Stimulated activated memory B cell treated with anti-CD40 and anti-IgM and Interleukin-4, amounts not matched to agents 10 μg/mL and 1 μg/mL and 100 μg/mL, for 72 hours (primary cell): ENCODE measurements around the gene OR5H15.
"Not testable (repeated sequence)": the region's sequence is repeated elsewhere in the genome, so short reads cannot be mapped to it uniquely, and the experiment has no call there.

ENCODE experiments used
- ATAC-seq: fragments of 150-1000 bp; cut with Tn5 transposase; 2 replicates; pipeline ENCODE4 v1.10.0; 2021
- H3K27ac Mint-ChIP-seq: one replicate; pipeline ENCODE4 v1.8.0; 2022; ENCODE audit warnings: mild to moderate bottlenecking, mixed read lengths
- H3K27me3 Mint-ChIP-seq: one replicate; pipeline ENCODE4 v1.8.0; 2022; ENCODE audit warnings: mixed read lengths
- H3K36me3 Mint-ChIP-seq: one replicate; pipeline ENCODE4 v1.8.0; 2022; ENCODE audit warnings: mixed read lengths
- H3K4me1 Mint-ChIP-seq: one replicate; pipeline ENCODE4 v1.8.0; 2022; ENCODE audit warnings: mixed read lengths
- H3K4me3 Mint-ChIP-seq: one replicate; pipeline ENCODE4 v1.8.0; 2022; ENCODE audit warnings: mild to moderate bottlenecking, moderate library complexity, mixed read lengths
- H3K9me3 Mint-ChIP-seq: one replicate; pipeline ENCODE4 v1.8.0; 2022; ENCODE audit warnings: mixed read lengths

OR5H15 gene

DNA sequence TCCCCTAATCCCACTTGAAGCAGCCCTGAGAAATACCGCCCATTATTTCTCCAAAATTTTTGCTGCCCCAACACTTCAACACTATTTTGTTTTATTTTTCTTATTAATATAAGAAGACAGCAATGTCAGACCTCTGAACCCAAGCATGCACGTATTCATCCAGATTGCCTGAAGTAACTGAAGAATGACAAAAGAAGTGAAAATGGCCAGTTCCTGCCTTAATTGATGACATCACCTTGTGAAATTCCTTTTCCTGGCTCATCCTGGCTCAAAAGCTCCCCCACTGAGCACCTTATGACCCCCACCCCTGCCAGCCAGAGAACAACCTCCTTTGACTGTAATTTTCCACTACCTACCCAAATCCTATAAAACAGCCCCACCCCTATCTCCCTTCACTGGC lies 29.8 kb downstream of the OR5H15 start:
- not testable (repeated sequence) for ATAC-seq, H3K27ac Mint-ChIP-seq, H3K36me3 Mint-ChIP-seq, H3K9me3 Mint-ChIP-seq, H3K27me3 Mint-ChIP-seq, H3K4me3 Mint-ChIP-seq, H3K4me1 Mint-ChIP-seq

DNA sequence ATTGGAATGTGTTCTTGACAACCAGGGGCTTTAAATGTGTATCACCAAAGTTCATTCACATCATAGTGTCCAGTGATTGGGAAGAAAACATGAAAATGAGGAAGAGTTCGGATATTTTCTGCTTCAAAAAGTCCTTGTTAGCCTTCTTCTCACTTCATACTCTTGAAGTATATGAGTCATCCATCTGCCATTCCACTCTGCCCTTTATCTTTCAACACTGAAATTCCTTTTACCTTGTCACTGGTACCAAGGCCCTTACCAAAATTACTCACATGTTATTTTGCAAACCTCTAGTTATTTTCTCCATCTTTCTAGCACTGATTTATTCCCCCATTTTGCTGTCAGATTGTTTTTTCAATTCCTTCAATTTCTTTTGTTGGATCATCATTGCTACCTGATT lies 32.5 kb downstream of the OR5H15 start:
- no peaks in the 10 kb centered on the region for H3K36me3 Mint-ChIP-seq
- H3K27me3 Mint-ChIP-seq, result no peaks in the 10 kb centered on the region
- no peak overlapping the region for H3K27ac Mint-ChIP-seq
- H3K9me3 Mint-ChIP-seq, result no peaks in the 10 kb centered on the region
- H3K4me1 Mint-ChIP-seq, result no peaks in the 10 kb centered on the region
- H3K4me3 Mint-ChIP-seq, result no peak overlapping the region
- no peak for ATAC-seq

DNA sequence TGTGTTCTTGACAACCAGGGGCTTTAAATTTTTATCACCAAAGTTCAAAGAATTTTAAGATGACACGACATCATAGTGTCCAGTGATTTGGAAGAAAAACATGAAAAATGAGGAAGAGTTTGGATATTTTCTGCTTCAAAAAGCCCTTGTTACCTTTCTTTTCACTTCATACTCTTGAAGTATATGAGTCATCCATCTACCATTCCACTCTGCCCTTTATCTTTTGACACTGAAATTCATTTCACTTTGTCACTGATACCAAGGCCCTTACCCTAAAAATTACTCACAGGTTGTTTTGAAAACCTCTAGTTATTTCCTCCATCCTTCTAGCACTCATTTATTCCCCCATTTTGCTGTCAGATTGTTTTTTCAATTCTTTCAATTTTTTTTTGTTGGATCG lies 42.7 kb downstream of the OR5H15 start:
- Mint-ChIP-seq H3K4me3 (no peak overlapping the region), H3K36me3 (no peaks in the 10 kb centered on the region), H3K4me1 (no peaks in the 10 kb centered on the region), H3K27ac (no peak overlapping the region), H3K9me3 (no peaks in the 10 kb centered on the region), H3K27me3 (no peaks in the 10 kb centered on the region)
- no peak for ATAC-seq

DNA sequence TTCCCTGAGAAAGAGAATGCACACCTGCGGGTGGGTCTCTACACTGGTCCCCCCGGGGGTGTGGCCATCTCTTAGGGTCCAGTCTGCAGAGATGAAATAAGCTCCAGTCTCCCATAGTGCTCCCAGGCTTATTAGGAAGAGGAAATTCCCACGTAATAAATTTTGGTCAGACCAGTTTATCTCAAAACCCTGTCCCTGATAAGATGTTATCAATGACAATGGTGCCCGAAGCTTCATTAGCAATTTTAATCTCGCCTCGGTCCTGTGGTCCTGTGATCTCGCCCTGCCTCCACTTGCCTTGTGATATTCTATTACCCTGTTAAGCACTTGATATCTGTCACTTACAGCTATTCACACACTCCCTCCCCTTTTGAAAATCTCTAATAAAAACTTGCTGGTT lies 46.8 kb downstream of the OR5H15 start:
- ATAC-seq, result no peak
- Mint-ChIP-seq H3K4me3 (no peak overlapping the region), H3K9me3 (no peaks in the 10 kb centered on the region), H3K27ac (no peak overlapping the region), H3K27me3 (no peaks in the 10 kb centered on the region), H3K36me3 (no peaks in the 10 kb centered on the region), H3K4me1 (no peaks in the 10 kb centered on the region)

DNA sequence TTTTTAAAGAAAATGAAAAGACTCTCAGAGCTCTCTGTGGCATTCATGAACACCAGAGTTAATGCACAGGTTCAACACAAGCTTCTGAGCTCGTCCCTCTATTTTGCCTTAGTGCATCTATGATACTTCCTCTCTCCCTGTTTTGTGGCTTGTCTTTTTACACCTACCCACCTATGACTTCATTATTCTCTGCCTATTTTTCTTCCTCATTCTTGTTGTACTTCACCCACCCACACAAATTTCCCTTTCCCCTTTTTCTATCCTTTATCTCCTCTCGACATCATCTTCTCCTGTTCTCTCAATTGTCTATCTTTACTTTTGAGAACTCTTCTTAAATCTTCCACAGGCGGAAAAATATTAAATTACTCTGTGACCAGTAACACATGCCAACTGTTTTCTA lies 48.6 kb downstream of the OR5H15 start:
- ATAC-seq, result no peak
- no peaks in the 10 kb centered on the region for H3K4me1 Mint-ChIP-seq
- H3K27me3 Mint-ChIP-seq, result no peaks in the 10 kb centered on the region
- H3K4me3 Mint-ChIP-seq, result no peak overlapping the region
- H3K27ac Mint-ChIP-seq, result no peak overlapping the region
- no peaks in the 10 kb centered on the region for H3K36me3 Mint-ChIP-seq
- H3K9me3 Mint-ChIP-seq, result no peaks in the 10 kb centered on the region
